Testis (tissue), 2 donors: ENCODE results near the gene CCNF.

Experiments used
- POLR2A ChIP-seq: fragments of 450-650 bp; IDR thresholded peaks from one replicate; pipeline ENCODE4 v1.6.1; 2017; ENCODE audit warnings: antibody characterized with exemption, mild to moderate bottlenecking, moderate library complexity
- TF ChIP-seq, protein P1 (sequence below), 3 experiments: fragments of 450-650 bp in 2 of 3; fragments of 200-600 bp in 1 of 3; sonication (generic) in 1 of 3; IDR thresholded peaks; one replicate each; pipeline ENCODE4 v1.5.1; 2016 to 2019; ENCODE audit warnings: antibody characterized with exemption in 3 of 3, mild to moderate bottlenecking in 2 of 3, moderate library complexity in 1 of 3

DNA sequence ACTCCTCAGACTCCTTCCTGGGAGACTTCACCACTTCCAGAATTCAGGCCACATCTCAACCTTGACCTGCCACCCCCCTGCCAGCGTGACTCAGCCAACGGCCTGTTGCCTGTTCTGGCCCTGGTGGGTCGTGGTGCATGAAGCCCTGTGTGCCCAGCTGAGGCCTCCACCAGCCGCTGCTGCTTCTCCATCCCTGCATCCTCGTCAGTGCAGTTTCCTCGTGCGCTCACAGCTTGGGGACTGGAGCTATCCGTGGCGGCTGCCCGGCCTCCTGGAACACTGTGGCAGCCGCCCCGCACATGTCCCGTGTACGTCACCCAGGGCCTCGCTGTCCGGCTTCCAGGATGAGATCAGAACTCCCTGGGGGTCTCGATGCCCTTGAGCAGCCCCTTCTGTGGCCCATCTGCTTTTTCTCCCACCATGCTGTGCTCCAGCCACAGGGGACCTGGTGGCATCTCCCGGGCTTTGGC, 22.6 kb downstream of the CCNF start:
- TF ChIP-seq, protein P1, sequence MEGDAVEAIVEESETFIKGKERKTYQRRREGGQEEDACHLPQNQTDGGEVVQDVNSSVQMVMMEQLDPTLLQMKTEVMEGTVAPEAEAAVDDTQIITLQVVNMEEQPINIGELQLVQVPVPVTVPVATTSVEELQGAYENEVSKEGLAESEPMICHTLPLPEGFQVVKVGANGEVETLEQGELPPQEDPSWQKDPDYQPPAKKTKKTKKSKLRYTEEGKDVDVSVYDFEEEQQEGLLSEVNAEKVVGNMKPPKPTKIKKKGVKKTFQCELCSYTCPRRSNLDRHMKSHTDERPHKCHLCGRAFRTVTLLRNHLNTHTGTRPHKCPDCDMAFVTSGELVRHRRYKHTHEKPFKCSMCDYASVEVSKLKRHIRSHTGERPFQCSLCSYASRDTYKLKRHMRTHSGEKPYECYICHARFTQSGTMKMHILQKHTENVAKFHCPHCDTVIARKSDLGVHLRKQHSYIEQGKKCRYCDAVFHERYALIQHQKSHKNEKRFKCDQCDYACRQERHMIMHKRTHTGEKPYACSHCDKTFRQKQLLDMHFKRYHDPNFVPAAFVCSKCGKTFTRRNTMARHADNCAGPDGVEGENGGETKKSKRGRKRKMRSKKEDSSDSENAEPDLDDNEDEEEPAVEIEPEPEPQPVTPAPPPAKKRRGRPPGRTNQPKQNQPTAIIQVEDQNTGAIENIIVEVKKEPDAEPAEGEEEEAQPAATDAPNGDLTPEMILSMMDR (IDR thresholded peaks at IDR 0.05): no peak
- no peak for TF ChIP-seq POLR2A
